Measurements from ENCODE around the gene TEX55.
"Not testable (repeated sequence)": the region's sequence is repeated elsewhere in the genome, so short reads cannot be mapped to it uniquely, and the experiment has no call there.

The TEX55 gene

GRCh38 chr3:119145500-119146167, at the start of gene TEX55:
Gene TEX55 (plus strand): TSS chr3:119146165. CDS start chr3:119146190, 25 bp downstream.
- no peak for DNase-seq

DNA sequence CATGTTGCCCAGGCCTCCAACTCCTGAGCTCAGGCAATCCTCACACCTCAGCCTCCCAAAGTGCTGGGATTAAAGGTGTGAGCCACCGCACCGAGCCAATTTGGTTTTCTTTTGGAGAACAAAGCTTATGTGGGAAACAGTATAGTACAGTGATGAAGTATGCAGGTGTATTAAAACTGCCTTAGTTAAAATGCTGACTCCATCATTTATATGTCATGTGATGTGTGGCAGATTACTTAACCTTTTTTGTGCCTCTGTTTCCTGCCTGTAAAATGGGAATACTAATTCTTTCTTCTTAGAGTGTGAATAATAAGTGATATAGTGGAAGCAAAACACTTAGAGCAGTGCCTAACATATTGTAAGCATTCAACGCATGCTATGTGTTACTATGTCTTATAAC, 48.0 kb upstream of the TEX55 start:
- DNase-seq: no peak

DNA sequence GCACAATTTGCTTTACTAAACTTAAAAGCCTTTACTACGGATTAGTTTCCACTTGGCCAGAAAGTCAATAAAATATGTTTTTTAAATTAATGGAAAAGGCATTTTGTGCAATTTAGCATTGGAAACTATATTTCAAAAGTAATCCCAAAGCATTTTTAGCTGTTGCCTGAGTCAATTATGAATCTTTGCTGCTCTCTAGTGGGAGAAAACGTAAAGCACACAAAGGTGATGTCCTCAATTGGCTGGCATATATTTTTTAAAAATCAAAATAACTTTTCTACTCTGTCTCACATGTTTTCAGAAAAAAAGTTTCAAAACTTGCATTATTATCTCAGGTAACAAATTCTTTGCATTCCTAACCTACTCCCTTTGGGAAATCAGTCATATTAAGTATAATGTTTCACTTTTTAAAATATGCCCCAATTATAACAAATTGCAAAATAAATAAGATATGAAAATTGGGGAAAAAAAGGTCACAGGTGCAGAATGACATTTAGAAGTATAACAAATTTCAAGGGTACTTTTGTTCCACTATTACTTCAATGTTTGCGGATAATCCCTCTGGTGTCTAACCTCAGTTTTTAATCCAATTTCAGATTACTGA, 47.2 kb upstream of the TEX55 start:
- DNase-seq: no peak

DNA sequence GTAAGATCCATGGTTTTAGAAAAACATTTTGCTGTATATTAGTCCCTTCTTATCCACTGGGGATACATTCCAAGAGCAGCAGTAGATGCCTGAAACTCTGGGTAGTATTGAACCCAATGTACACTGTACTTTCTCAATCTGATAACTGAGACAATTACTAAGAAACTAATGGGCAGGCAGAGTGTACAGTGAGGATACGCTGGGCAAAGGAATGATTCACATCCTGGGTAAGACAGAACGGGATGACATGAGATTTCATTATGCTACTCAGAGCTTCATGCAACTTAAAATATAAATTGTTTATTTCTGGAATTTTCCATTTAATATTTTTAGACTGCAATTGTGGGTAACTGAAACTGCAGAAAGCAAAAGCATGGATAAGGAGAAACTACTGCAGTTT, 46.2 kb upstream of the TEX55 start:
- DNase-seq: no peak

DNA sequence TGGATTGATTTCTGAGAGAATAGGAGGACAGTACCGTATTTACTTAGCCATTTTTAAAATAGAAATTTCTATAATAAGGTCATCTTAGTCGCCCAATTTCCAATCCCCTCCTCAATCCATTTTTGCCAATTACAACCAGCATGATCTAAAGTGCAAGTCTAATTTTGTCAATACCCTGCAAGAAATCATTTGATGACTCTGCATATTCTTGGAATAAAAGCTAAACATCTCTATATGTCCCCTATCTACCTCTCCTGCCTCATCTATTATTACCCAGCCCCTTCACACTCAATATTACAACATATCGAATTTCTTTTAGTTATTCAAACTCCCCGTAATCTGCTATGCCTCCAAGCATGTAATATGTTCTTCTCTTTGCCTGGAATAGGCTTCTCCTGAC, 41.9 kb upstream of the TEX55 start:
- no peak for DNase-seq

DNA sequence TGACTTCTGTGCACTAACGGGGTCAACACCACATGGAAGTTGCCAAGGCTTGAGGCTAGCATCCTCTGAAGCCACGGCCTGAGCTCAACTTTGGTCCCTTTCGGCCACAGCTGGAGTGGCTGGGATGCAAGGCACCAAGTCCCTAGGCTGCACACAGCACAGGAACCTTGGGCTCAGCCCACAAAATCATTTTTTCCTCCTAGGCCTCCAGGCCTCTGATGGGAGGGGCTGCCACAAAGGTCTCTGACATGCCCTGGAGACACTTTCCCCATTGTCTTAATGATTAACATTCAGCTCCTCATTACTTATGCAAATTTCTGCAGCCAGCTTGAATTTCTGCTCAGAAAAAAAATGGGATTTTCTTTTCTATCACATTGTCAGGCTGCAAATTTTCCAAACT, 27.6 kb upstream of the TEX55 start:
- not testable (repeated sequence) for DNase-seq

- no peak for DNase-seq
Observed at GRCh38 chr3:119120480-119120879, 25.5 kb upstream of the TEX55 start.

GRCh38 chr3:119122350-119122749, 23.6 kb upstream of the TEX55 start:
- no peak for DNase-seq

GRCh38 chr3:119125342-119125741, 20.6 kb upstream of the TEX55 start:
- no peak for DNase-seq

DNA sequence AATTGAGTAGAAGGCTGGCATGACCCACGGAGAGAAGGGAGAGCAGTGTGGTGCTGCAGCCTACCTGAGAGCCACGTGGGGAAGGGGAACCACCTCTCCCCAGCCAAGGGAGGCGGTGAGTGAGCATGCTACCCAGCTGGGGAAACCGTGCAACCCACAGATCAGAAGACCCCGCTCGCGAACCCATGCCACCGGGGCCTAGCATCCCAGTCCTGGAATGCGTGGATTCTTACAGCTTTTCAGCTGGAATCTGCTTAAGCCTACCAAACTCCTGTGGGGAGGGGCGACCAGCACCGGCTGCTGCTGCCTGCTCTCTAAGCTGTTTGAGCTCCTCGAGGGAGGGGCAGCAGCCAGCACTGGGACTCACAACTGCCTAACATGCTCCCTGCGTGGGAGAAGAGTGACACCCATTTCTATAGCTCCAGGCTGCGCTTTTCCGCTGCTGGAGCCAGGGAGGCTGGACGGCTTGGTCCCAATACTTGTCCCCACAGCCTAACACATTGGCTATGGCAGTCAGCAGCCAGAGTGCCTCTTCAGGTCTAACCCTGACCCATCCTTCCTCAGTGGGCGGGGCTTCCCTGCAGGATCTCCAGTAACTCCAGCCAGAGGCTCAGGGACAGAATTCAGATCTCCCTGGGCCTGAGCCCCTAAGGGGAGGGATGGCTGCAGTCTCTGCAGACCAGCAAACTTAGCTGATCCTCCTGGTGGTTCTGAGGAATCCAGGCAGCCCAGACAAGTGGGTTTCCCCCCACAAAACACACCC, 20.0 kb upstream of the TEX55 start:
- DNase-seq: no peak

GRCh38 chr3:119130291-119130690, 15.7 kb upstream of the TEX55 start:
- DNase-seq: not testable (repeated sequence)

DNA sequence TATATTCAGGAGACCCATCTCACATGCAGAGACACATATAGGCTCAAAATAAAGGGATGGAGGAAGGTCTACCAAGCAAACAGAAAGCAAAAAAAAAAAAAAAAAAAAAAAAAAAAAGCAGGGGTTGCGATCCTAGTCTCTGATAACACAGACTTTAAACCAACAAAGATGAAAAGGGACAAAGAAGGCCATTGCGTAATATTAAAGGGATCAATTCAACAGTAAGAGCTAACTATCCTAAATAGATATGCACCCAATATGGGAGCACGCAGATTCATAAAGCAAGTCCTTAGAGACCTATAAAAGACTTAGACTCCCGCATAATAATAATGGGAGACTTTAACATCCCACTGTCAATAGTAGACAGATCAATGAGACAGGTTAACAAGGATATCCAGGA, 13.7 kb upstream of the TEX55 start:
- not testable (repeated sequence) for DNase-seq

- not testable (repeated sequence) for DNase-seq
Observed at GRCh38 chr3:119139360-119139759, 6.6 kb upstream of the TEX55 start.

DNA sequence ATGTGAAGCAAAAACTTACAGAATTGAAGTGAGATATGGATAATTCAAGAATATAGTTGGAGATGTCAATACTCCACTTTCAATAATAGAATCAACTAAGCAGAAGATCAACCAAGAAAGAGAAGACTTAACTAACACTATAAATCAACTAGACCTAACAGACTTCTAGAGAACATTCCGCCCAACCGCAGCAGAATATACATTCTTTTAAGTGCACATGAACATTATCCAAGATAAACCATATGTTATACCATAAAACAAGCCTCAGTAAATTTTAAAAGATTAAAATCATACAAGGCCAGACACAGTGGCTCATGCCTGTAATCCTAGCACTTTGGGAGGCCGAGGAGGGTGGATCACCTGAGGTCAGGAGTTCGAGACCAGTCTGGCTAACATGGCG, 5.5 kb upstream of the TEX55 start:
- no peak for DNase-seq

DNA sequence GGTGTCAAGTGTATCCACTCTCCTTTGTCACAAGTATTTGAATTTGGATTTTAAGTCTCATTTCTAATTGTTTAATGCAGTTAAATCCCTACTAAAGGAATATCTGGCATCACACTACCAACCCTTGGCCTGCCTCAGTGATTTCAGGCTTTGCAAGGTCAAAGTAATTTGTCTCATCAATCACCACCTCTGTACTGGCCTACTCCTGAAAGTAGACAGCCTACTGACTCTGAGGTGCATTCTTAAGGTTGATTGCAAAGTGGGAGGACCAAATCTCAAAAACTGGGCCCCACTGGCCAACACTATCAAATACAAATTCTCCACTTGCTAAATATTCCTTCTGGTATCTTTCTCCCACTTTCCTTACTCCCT, 851 bp upstream of the TEX55 start:
- no peak for DNase-seq

- no peak for DNase-seq
Observed at GRCh38 chr3:119146578-119147375, 812 bp downstream of the TEX55 start.

DNA sequence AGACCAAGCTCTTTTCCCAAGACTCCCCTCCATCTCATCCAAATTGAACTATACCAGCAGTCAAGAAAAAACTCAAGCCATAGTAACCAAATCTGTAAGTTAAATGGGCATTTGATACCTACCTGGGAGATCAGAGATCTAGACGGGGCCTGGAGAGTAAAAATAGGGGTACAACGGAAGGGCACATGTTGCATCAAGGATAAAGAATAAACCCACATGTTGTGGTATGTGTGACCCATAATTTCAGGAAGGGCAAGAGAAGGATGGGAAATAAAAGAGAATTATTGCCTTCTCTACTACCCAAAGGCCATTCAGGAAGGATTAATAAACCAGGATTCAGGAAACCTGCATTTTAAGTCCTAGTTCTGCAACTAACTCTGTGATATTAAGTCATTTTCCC, 1.5 kb downstream of the TEX55 start:
- DNase-seq: no peak

DNA sequence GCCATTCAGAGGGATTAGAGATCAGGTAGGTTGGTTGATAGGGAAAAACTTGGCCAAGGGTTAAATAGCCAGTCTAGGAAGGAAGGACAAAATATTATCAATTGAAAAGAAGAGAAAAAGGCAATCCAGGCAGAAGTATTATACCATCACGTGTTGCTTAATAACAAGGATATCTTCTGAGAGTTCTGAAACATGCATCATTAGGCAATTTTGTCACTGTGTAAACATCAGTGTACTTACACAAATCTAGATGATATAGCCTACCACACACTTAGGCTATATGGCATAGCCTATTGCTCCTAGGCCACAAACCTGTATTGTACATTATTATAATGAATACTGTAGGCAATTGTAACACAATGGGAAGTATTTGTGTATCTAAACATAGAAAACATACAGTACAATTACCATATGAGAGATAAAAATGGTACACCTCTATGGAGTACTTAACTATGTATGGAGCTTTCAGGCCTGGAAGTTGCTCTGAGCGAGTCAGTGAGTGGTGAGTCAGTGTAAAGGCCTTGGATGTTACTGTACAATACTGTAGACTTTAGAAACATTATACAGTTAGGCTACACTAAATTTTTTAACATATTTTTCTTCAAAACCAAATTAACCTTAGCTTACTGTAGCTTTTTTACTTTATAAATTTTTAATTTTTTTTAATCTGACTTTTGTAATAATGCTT, 2.7 kb downstream of the TEX55 start:
- no peak for DNase-seq

DNA sequence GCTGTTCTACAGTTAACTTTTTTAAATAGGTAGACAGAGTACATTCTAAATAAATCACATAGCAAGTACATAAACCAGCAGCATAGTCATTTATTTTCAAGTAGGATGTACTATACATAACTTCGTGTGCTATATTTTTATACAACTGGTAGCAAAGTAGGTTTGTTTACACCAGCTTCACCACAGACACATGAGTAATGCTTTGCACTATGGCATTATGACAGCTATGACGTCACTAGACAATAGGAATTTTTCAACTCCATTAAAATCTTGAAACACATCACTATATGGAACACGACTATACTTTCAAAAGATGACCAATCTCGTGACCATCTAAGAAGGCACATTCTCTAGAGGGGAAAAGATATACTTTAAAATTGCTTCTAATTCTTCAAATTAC, 3.5 kb downstream of the TEX55 start:
- DNase-seq: no peak

- DNase-seq: no peak
Observed at GRCh38 chr3:119156868-119157267, 10.9 kb downstream of the TEX55 start.

DNA sequence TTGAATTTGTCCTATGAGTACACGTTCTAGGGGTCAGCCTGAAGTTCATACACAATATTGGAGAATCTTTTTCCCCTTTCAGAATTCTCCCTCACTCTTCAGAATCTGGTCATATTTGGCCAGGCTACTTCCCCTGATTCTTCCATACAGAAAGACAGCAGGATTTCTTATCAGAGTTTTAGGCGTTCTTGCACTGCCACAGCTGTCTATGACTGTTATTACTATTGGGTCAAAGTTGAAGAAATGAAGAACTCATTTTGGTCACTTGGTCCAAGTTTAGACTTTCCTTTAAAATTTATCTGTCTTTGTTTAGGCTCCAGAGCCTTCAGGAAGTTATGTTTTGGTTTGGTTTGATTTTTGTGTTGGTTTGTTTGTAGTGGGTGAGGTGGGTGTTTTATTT, 12.0 kb downstream of the TEX55 start:
- DNase-seq: no peak

DNA sequence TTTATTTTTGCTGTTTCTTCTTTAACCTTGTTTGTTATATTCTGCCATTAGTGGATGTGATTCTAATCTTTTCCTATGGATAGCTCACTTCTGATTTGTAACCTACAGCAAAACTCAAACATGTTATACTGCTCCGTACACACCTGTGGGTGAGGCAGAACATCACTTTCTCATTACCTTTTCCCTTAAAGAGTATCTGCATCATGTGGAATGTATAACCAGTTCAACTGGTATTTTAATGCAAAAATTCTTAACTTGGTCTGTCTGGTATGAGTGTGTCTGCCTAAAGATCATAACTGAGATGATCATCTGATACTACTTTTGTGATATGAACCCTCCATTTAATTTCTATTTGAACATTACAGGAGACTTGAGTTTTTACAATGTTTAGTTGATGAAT, 14.4 kb downstream of the TEX55 start:
- DNase-seq: no peak

GRCh38 chr3:119160815-119161214, 14.8 kb downstream of the TEX55 start:
- no peak for DNase-seq
